Non-pigmented ciliary epithelial cell (primary cell): ENCODE results near the gene KIAA1549.

Experiments used
- DNase-seq: peaks from one replicate; pipeline ENCODE4 v3.0.0-alpha.2; 2010; ENCODE audit warnings: low read depth

The KIAA1549 gene

GRCh38 chr7:138974675-138975292, 6.4 kb downstream of the KIAA1549 start:
- DNase-seq: no peak

- DNase-seq: no peak
Observed at GRCh38 chr7:138974103-138974502, 7.1 kb downstream of the KIAA1549 start.

- DNase-seq: no peak
Observed at GRCh38 chr7:138970952-138971351, 10.2 kb downstream of the KIAA1549 start.

- DNase-seq: no peak
Observed at GRCh38 chr7:138970446-138970845, 10.7 kb downstream of the KIAA1549 start.

DNA sequence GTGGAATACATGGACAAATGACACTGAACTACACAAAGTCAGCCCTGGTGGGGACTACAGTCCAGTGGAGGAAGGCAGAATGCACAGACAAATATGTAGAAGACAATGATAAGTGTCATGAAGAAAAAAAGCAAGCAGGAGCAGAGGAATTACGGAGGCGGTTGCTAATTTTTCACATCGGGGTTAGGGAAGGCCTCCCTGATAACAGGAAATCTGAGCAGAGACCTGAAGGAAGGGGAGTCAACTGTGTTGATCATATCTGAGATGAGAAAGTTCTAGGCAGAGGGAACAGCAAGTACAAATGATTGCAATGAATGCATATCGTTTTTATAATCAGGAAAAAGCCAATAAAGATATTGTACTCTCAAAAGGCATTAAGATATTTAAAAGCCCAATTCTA, 14.0 kb downstream of the KIAA1549 start:
- DNase-seq: no peak

DNA sequence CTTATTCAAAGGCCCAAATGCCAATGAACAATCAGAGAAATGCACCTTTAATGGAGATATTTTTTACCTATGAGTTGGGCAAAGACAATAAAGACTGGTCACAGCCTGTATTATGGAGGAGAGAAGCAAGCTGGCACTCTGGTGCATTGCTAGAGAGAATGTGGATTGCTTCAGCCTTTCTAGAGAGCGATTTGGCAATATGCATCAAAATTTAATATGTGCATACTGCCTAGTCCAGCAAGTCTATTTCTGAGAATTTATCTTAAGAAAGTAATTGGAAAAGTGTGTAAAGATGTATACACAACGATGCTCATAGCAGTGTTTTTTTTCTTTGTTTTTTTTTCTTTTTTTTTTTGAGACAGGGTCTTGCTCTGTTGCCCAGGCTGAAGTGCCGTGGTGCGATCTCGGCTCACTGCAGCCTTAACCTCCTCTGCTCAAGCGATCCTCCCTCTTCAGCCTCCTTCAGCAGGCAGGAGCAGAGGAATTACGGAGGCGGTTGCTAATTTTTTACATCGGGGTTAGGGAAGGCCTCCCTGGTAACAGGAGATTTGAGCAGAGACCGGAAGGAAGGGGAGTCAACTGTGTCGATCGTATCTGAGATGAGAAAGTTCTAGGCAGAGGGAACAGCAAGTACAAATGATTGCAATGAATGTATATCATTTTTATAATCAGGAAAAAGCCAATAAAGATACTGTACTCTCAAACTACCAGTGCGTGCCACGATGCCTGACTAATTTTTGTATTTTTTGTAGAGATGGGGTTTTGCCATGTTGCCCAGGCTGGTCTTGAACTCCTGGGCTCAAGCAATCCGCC, 16.4 kb downstream of the KIAA1549 start:
- DNase-seq: no peak

- no peak for DNase-seq
Observed at GRCh38 chr7:138963675-138964074, 17.5 kb downstream of the KIAA1549 start.

DNA sequence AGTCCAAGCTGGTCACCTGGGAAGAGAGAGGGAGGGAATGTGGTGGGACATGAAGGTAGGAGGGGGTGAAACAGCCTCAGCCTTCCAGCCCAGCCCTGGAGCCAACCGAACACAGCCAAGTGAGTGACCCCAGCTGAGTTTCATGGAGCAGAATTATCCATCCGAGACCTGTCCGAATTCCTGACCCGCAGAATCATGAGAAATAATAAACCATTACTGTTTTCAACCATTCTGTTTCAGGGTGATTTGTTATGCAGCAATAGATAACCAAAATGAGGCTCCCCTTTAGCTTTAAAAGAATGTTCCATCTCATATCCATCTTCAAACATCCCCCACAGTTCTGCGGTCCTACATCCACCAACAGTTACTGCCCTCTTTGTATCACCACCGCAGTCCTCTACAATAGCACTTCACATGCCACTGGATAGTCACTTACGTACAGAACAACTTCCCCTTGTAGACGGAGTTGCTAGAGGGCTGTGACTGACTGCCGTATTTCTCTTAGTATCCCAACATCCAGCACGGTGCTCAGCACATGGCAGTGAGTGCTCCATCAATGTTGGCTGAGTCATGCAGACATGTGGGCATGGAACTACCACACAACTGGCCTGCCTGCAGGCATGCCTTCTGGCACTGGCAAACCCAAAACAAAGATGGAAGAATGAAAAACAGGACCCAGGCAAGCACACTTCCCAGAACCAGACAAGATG, 18.5 kb downstream of the KIAA1549 start:
- DNase-seq: no peak

- DNase-seq: no peak
Observed at GRCh38 chr7:138961159-138961558, 20.0 kb downstream of the KIAA1549 start.

GRCh38 chr7:138958391-138958956, 22.7 kb downstream of the KIAA1549 start:
- no peak for DNase-seq

GRCh38 chr7:138957753-138958390, 23.3 kb downstream of the KIAA1549 start:
- DNase-seq: no peak

- no peak for DNase-seq
Observed at GRCh38 chr7:138957217-138957616, 24.0 kb downstream of the KIAA1549 start.

- no peak for DNase-seq
Observed at GRCh38 chr7:138954545-138955475, 26.4 kb downstream of the KIAA1549 start.

DNA sequence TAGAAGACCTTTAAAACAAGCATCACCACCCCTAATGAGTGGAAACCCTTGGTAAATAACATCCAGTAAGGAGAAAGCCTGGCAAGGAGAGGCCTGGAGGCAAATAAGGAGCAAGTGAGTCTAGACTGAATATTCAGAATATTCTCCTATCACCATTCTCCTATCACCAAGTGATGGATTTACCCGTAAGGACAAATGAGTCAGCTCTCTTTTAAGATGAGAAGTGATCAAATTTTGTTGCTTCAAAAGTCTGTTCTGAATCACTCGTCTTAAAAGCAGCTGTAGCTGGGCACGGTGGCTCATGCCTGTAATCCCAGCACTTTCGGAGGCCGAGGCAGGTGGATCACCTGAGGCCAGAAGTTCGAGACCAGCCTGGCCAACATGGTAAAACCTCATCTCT, 28.4 kb downstream of the KIAA1549 start:
- no peak for DNase-seq

DNA sequence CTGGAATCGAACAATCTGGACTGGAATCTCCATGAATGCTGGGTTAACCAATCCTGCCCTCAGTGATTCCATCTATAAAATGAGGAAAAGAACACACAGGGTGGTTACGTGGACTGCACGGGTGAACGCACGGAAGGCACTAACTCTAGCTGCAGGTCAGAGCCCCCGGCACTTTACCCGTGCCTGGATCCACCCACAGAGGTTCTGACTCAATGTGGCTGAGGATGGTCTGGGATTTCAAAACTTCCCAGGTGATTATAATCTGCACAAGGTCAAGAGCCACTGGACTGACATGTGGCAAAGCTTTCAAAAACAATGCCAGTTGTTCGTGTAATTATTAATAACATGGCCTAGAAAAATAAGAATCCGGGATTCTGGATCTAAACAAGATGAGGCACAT, 29.2 kb downstream of the KIAA1549 start:
- no peak for DNase-seq

DNA sequence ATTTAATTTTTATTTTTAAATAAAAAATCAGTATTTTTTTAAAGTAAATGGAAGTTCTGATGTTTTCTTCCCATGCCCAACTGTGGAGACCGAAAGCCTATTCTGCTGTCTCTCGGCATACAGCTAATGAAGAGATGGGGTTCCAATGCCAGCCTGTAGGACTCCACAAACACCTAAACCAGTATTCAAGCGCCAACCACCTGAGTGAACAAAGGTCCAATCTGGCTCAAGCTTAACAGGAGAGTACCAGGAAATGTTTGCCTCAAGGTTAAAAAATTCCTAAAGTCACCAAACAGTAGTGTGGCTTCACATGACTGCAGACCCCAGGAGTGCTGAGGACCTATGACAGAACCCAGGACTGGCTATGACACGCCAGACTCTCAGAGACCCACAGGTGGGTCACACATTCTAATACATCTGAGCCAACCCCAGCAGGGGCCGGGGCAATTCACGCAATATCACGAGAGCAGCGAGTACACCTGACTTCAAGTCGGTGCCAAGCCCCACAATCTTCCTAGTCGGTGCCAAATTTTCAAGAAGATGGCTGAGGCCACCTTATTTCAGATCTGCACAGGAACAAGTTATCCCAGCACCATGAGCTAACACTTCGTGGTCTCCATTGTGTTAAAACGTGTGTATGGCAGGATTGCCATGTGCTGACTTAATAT, 31.6 kb downstream of the KIAA1549 start:
- DNase-seq: no peak

DNA sequence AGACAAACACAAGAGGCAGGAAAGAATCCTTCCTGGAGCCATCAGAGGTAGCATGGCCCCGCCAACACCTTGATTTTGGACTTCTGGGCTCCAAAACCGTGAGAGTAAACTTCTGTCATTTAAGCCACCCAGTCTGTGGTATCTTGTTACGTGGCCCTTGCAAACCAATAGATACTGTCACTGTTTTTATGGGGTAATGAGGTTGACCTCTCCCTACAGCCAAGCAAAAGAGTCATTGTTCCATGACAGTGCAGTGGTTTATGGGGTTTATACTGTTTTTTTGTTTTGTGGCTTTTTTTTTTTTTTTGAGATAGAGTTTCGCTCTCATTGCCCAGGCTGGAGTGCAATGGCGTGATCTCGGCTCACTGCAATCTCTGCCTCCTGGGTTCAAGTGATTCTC, 32.8 kb downstream of the KIAA1549 start:
- DNase-seq: no peak

- no peak for DNase-seq
Observed at GRCh38 chr7:138945821-138946220, 35.4 kb downstream of the KIAA1549 start.

DNA sequence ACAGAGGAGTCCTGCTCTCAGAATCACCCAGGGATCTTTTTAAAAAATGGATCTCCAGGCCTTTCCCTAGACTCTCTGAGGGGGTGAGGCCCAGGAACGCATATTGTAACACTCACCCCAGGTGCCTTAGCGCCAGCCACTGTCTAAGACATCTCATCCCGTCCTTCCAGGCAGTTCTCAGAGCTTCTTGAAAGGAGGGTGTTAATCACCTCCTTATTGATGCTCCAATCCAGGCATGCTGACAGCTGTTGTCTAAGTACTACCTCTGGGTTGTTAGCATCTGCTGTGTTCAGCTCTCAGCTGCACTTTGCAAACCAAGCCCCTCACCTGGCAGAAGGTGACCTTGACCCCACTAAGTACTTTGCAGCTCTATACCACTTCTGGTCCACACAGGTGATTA, 36.0 kb downstream of the KIAA1549 start:
- no peak for DNase-seq

- DNase-seq: no peak
Observed at GRCh38 chr7:138944592-138944991, 36.6 kb downstream of the KIAA1549 start.

- DNase-seq: no peak
Observed at GRCh38 chr7:138943061-138943460, 38.1 kb downstream of the KIAA1549 start.
